ENCODE measurements around the gene TCFL5.

TCFL5 gene

GRCh38 chr20:62829231-62830230 is 32.1 kb downstream of the TCFL5 start:
- Mint-ChIP-seq H3K36me3 (ENCODE audit: low read depth) (no peaks in the 10 kb centered on the region), H3K27me3 (ENCODE audit: low read depth, poor library complexity) (peaks cover 3% of the 10 kb centered on the region), H3K9me3 (no peaks in the 10 kb centered on the region), H3K4me3 (no peak overlapping the region), H3K4me1 (peaks cover 22% of the 10 kb centered on the region), H3K27ac (no peak overlapping the region)
- TF ChIP-seq, protein P1, sequence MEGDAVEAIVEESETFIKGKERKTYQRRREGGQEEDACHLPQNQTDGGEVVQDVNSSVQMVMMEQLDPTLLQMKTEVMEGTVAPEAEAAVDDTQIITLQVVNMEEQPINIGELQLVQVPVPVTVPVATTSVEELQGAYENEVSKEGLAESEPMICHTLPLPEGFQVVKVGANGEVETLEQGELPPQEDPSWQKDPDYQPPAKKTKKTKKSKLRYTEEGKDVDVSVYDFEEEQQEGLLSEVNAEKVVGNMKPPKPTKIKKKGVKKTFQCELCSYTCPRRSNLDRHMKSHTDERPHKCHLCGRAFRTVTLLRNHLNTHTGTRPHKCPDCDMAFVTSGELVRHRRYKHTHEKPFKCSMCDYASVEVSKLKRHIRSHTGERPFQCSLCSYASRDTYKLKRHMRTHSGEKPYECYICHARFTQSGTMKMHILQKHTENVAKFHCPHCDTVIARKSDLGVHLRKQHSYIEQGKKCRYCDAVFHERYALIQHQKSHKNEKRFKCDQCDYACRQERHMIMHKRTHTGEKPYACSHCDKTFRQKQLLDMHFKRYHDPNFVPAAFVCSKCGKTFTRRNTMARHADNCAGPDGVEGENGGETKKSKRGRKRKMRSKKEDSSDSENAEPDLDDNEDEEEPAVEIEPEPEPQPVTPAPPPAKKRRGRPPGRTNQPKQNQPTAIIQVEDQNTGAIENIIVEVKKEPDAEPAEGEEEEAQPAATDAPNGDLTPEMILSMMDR (IDR thresholded peaks at IDR 0.05) = no peak
- no peak for DNase-seq

- H3K4me1 Mint-ChIP-seq = peaks cover 22% of the 10 kb centered on the region
- TF ChIP-seq, protein P1 (IDR thresholded peaks at IDR 0.05) = no peak
These were observed 33.0 kb downstream of the TCFL5 start for GRCh38 chr20:62828511-62829230.

GRCh38 chr20:62828051-62828450 is 33.6 kb downstream of the TCFL5 start:
- Mint-ChIP-seq H3K27ac (no peak overlapping the region), H3K27me3 (ENCODE audit: low read depth, poor library complexity) (no peaks in the 10 kb centered on the region), H3K9me3 (no peaks in the 10 kb centered on the region), H3K4me3 (no peak overlapping the region), H3K36me3 (ENCODE audit: low read depth) (no peaks in the 10 kb centered on the region), H3K4me1 (peaks cover 26% of the 10 kb centered on the region)
- TF ChIP-seq, protein P1 (IDR thresholded peaks at IDR 0.05) = no peak
- DNase-seq = no peak

More at GRCh38 chr20:62828511-62829230, 33.0 kb downstream of the TCFL5 start:
- Mint-ChIP-seq H3K36me3 (ENCODE audit: low read depth) (no peaks in the 10 kb centered on the region), H3K9me3 (no peaks in the 10 kb centered on the region), H3K27me3 (ENCODE audit: low read depth, poor library complexity) (no peaks in the 10 kb centered on the region), H3K27ac (no peak overlapping the region), H3K4me3 (no peak overlapping the region)
- DNase-seq = no peak

DNA sequence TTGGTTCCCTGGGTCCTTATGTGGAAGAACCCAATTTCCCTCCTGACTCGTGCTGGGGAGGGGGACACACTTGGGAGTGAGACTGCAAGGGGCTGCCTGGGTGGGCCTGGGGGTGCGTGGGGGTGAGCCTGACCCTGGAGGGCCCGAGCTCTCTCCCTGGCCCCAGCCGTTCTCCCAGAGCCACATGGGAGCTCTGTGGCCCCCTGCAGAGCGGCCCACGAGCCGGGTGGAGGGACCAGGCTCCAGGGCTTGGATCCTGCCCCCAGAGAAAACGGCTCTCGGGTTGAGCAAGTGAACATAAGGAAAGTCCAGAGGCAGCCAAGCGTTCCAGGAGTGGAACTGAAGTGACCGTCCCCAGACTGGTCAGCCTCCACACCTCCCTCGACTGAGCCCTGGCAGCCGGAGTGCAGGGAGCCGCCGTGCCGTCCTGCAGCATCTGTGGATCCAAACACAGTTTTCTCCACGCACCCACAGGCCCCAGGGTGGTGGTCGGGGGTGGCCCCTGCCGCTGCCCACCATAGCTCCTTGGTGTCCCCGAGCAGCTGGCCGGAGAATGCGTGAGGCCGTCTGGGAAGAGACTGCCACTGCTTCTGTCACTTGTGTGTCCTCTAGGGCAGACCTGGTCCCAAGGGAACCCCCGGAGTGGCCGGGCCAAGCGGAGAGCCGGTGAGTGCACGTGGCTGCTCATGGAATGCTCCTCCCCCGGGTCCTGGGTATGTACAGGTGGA is 34.1 kb downstream of the TCFL5 start:
- H3K4me3 Mint-ChIP-seq = no peak overlapping the region

DNA sequence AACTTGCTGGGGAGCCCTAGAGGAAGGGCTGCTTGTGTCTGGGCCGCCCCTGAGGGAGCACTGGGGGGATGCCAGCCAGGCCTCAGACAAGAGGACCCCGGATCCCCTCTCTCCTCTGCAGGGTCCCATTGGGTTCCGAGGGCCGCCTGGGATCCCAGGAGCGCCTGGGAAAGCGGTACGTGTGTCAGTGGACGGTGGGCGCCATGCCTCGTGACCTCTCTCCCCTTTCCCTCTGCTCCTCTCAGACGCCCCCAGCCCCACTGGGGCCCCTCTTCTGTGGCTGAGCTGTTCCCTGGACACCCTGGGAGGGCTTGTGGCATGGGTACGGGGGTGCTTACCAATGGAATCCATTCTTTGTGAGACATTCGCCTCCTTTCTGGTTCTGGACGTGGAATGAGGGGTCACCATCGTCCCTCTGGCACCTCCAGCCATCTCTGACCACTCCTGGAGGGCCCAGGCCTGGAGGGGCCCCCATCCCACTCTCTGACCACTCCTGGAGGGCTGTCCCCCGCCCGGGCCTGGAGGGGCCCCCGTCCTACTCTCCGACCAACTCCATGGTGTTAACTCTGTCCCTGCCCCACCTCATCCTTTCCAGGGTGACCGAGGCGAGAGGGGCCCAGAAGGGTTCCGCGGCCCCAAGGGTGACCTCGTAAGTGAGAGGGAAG is 34.8 kb downstream of the TCFL5 start:
- peaks cover 18% of the 10 kb centered on the region for H3K4me1 Mint-ChIP-seq

More for the DNA sequence above, 34.1 kb downstream of the TCFL5 start:
- H3K36me3 Mint-ChIP-seq (ENCODE audit: low read depth) = no peaks in the 10 kb centered on the region
- peaks cover 24% of the 10 kb centered on the region for H3K4me1 Mint-ChIP-seq
- H3K27me3 Mint-ChIP-seq (ENCODE audit: low read depth, poor library complexity) = no peaks in the 10 kb centered on the region
- no peak for DNase-seq
- TF ChIP-seq, protein P1 (IDR thresholded peaks at IDR 0.05) = no peak
- H3K9me3 Mint-ChIP-seq = no peaks in the 10 kb centered on the region
- H3K27ac Mint-ChIP-seq = no peak overlapping the region

More for the DNA sequence above, 34.8 kb downstream of the TCFL5 start:
- TF ChIP-seq, protein P1 (IDR thresholded peaks at IDR 0.05) = no peak
- no peak overlapping the region for H3K27ac Mint-ChIP-seq
- no peaks in the 10 kb centered on the region for H3K36me3 Mint-ChIP-seq (ENCODE audit: low read depth)
- no peaks in the 10 kb centered on the region for H3K27me3 Mint-ChIP-seq (ENCODE audit: low read depth, poor library complexity)
- H3K9me3 Mint-ChIP-seq = no peaks in the 10 kb centered on the region
- no peak for DNase-seq
- no peak overlapping the region for H3K4me3 Mint-ChIP-seq

All from nephron progenitor cell (in vitro differentiated cells).